Mesothelial cell of epicardium (in vitro differentiated cells): ENCODE measurements around the gene ZNF581. TPM values are rescaled to one million over a fixed set of nuclear protein-coding genes. Genes with fewer than 3 reads are reported as not detected.

ENCODE experiments used
- DNase-seq, 2 experiments: peaks; one replicate each; pipeline ENCODE4 v3.0.0; 2021; ENCODE audit warnings: low spot score in 2 of 2; ENCODE audit not compliant: unreplicated experiment in 2 of 2
- H3K27ac Mint-ChIP-seq: 2 replicates; pipeline ENCODE4 v1.8.0; 2021; ENCODE audit warnings: mixed read lengths
- H3K27me3 Mint-ChIP-seq: 2 replicates; pipeline ENCODE4 v1.8.0; 2021; ENCODE audit warnings: low read depth, mixed read lengths
- H3K36me3 Mint-ChIP-seq: 2 replicates; pipeline ENCODE4 v1.8.0; 2021; ENCODE audit warnings: mixed read lengths
- H3K4me1 Mint-ChIP-seq: 2 replicates; pipeline ENCODE4 v1.8.0; 2021; ENCODE audit warnings: mixed read lengths
- H3K4me3 Mint-ChIP-seq: 2 replicates; pipeline ENCODE4 v1.8.0; 2021; ENCODE audit warnings: mild to moderate bottlenecking, moderate library complexity, mixed read lengths
- H3K9me3 Mint-ChIP-seq: 2 replicates; pipeline ENCODE4 v1.8.0; 2021; ENCODE audit warnings: mixed read lengths
- total RNA-seq: library from RNA; stranded (reverse); gene quantifications from 3 replicates; pipeline ENCODE4 v1.2.1, GENCODE V29; 2021
- TF ChIP-seq, protein P1 (sequence below): fragments of 200-600 bp; sonication (generic); IDR thresholded peaks from one replicate; pipeline ENCODE4 v1.5.0; 2021; ENCODE audit warnings: antibody characterized with exemption; ENCODE audit not compliant: unreplicated experiment

Gene ZNF581
- total RNA-seq, 1 donor from 2014 or later: 42.6 TPM

DNA sequence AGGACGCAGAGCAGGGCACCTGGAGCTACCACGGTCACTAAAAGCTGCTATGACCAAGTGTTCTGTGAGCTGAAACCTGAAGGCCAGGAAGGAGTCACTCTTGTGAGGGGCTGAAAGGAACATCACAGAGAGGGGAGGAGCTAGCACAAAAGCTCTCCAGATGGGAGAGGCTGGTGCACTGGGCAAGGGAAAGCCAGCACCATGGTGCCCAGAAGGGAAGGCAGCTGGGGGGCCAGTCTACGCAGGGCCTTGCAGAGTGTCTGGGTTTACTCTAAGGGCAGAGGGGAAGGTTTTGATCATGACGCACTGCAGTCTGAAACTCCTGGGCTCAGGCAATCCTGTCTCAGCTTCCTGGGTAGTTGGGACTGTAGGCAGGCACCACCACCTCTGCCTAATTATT, 6.7 kb upstream of the ZNF581 start:
- peaks cover 7% of the 10 kb centered on the region for H3K36me3 Mint-ChIP-seq
- H3K27ac Mint-ChIP-seq: peak overlapping the region; percentile 100
- no peaks in the 10 kb centered on the region for H3K9me3 Mint-ChIP-seq
- DNase-seq: no peak
- H3K4me3 Mint-ChIP-seq: peak overlapping the region; percentile 99
- TF ChIP-seq, protein P1, sequence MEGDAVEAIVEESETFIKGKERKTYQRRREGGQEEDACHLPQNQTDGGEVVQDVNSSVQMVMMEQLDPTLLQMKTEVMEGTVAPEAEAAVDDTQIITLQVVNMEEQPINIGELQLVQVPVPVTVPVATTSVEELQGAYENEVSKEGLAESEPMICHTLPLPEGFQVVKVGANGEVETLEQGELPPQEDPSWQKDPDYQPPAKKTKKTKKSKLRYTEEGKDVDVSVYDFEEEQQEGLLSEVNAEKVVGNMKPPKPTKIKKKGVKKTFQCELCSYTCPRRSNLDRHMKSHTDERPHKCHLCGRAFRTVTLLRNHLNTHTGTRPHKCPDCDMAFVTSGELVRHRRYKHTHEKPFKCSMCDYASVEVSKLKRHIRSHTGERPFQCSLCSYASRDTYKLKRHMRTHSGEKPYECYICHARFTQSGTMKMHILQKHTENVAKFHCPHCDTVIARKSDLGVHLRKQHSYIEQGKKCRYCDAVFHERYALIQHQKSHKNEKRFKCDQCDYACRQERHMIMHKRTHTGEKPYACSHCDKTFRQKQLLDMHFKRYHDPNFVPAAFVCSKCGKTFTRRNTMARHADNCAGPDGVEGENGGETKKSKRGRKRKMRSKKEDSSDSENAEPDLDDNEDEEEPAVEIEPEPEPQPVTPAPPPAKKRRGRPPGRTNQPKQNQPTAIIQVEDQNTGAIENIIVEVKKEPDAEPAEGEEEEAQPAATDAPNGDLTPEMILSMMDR: no peak
- H3K27me3 Mint-ChIP-seq: no peaks in the 10 kb centered on the region
- peaks cover 40% of the 10 kb centered on the region for H3K4me1 Mint-ChIP-seq

DNA sequence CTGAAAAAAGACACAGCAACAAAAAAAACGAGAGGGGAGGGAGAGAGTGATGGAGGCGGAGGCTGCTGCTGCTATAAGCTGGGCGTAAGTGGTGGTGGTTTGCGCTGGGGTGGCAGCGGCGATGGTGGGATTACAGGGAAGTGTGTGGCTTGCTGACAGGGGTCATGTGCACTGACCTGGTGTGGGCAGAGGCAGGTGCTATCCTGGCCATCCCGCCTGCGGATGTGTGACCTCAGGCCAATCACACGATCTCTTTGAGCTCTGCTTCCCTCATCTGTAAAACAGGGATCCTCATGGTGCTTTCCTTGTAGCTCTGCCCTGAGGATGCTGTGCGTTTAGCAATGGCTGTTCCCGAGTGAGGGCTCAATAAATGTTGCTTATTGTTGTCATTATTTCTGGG, 5.9 kb upstream of the ZNF581 start:
- Mint-ChIP-seq H3K36me3 (peaks cover 7% of the 10 kb centered on the region), H3K27ac (no peak overlapping the region), H3K4me3 (peak overlapping the region; percentile 28), H3K4me1 (peaks cover 41% of the 10 kb centered on the region), H3K27me3 (no peaks in the 10 kb centered on the region), H3K9me3 (no peaks in the 10 kb centered on the region)
- DNase-seq: no peak
- TF ChIP-seq, protein P1: no peak

DNA sequence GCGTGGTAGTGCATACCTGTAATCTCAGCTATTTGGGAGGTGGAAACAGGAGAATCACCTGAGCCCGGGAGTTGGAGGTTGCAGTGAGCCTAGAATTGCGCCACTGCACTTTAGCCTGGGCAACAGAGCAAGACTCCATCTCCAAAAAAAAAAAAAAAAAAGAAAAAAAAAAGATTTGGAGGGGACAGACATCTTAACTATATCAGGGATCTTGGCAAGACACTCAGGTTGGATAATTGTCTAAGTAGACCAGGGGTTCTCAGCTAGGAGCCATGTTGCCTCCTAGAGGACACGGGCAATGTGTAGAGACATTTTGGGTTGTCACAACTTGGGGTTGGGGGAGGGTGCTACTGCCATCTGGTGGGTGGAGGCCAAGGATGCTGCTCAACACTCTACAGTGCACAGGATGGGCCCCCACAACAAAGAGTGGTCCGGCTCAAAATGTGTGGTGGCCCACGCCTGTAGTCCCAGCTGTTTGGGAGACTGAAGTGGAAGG, 4.5 kb upstream of the ZNF581 start:
- no peak overlapping the region for H3K27ac Mint-ChIP-seq
- peaks cover 49% of the 10 kb centered on the region for H3K4me1 Mint-ChIP-seq
- H3K9me3 Mint-ChIP-seq: no peaks in the 10 kb centered on the region
- no peak overlapping the region for H3K4me3 Mint-ChIP-seq
- no peaks in the 10 kb centered on the region for H3K27me3 Mint-ChIP-seq
- TF ChIP-seq, protein P1: no peak
- peaks cover 7% of the 10 kb centered on the region for H3K36me3 Mint-ChIP-seq
- DNase-seq: no peak

DNA sequence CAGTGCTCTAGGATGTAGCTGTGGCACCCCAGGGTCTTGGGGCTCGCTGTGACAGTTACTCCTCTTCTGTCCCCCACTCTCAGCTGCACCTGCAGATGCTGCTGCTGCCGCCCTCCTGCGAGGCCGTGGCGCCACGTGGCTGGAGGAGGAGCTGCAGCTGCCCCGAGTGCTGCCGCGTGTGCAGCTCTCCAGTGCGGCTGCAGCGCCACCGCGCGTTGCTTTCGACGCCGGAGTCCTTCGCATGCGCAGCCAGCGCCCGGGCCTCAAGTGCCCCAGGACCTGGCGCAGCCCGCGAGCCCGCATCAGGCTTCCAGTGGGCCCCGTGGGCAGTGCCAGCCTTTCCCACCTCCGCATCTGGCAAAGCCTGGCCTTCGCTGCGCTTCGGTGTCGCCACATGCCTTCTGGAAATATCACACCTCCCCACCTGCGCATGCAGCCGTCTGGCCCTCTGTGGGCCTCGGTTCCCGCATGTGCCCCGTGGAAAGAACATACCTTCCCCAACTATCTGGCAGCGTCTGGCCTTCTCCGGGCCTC, 3.3 kb upstream of the ZNF581 start:
- Mint-ChIP-seq H3K4me1 (peaks cover 50% of the 10 kb centered on the region), H3K36me3 (peaks cover 7% of the 10 kb centered on the region), H3K9me3 (no peaks in the 10 kb centered on the region), H3K27me3 (no peaks in the 10 kb centered on the region), H3K4me3 (peak overlapping the region; percentile 80), H3K27ac (peak overlapping the region; percentile 96)
- no peak for DNase-seq
- TF ChIP-seq, protein P1: no peak

DNA sequence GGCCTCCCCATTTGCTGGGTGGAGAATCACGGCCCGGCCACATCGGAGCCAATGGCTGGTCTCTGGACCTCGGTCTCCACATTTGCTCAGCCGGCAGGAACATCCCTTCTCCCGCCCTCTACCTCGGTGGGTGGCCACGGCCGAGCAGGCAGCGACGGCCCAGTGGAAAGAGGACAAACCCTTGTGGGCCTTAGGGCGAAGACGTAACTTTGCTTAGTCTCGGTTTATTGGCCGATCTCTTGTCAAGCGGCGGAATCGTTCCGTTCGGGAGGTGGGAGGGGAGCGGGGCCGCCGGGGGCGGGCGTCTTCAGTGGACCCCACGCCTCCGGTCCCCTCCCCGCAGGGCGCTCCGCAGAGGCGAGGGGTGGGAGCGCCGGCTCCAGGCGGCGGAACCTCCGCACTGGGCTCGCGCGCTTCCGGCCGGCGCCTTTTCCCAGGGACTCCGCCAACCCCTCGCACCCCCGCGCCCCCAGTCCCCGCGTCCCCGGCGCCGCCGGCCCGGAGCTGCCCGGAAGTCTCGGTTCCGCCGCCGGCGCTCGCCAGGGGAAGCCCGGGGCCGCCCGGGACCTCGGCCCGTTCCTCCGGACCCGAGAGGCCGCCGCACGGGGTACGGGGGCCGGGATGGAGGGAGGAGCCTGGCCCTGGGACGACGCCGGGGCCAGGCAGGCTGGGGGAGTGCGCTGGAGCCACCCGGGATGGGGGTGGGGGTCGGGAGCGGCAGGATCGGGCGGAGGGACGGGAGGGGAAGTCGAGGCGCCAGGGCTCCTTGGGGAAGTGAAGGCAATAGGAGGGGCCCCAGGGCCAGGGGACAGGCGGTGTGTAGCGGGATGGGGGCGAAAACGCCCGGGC, 2.6 kb upstream of the ZNF581 start, which contains the start of gene ZNF580:
Gene ZNF580 (plus strand): TSS at position 426 of the 849 bp plus-strand sequence. CDS start 1,507 bp downstream, outside the sequence.
- Mint-ChIP-seq H3K36me3 (peaks cover 7% of the 10 kb centered on the region), H3K27ac (peak within 1 kb of the TSS; percentile 96), H3K9me3 (no peaks in the 10 kb centered on the region), H3K4me3 (peak within 1 kb of the TSS; percentile 81), H3K4me1 (peaks cover 47% of the 10 kb centered on the region), H3K27me3 (no peaks in the 10 kb centered on the region)
- TF ChIP-seq, protein P1: no peak
- DNase-seq: peak in 1 of 2 experiments; percentile 70
